ENCODE data around the gene RBM39. TPM values are rescaled to one million over a fixed set of nuclear protein-coding genes. Genes with fewer than 3 reads are reported as not detected.
A peak's percentile ranks its signal among the peaks of the same experiment; 100 is the strongest.

Gene RBM39
- total and polyA plus RNA-seq, 2 of the 13 experiments (the other 11 are each of a cell fraction or from before 2014, with no cell fraction given) = 788 to 920 TPM

DNA sequence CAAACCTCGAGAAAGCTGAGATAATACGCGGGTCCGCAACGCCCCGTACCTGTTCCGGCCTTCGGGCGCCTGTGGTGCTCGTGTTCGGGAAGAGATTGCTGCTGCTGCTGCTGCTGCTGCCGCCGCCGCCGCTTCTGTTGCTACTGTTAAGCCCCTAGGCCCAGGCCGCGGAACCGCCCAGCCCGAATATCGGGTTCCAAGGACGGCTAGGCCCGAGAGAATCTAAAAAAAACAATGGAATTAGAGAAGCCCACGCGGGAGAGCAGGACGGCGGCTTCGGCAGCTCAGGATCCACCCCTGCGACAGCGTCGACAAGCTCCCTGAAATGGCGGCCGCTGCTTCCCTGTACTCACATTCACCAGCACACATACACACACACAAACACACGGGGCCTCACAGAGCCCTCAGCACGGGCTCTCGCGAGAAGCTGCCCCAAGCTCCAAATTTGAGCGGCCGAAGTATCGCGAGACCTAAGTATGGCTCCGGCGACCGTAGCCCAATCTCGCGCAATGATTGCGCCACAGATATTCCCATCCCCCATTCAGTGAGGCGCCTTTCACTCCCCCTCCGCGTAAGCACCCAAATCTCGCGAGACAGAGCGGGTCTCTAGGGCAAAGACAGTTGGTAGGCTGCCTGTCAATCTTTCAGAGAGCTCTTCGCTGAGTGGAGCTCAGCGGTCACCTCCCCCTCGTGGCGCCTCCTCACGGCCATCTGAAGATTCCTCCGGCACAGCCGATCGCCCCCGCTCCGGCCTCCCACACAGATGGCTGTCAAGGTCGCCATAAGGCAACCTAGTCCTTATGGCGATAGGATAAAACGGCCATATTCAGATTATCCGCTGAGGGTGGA lies at the start of gene RBM39 (continued):
- peak; percentile 97; the same call in 1 of the 2 replicates for TF ChIP-seq KLF11 (CRISPR knock-in tag; IDR thresholded peaks at IDR 0.05)
- peak; percentile 97 for TF ChIP-seq ATF1 (CRISPR knock-in tag; IDR thresholded peaks at IDR 0.05)
- TF ChIP-seq GLI4 (CRISPR knock-in tag; IDR thresholded peaks at IDR 0.05; ENCODE audit: borderline replicate concordance) = peak; percentile 99
- TF ChIP-seq, protein P1, sequence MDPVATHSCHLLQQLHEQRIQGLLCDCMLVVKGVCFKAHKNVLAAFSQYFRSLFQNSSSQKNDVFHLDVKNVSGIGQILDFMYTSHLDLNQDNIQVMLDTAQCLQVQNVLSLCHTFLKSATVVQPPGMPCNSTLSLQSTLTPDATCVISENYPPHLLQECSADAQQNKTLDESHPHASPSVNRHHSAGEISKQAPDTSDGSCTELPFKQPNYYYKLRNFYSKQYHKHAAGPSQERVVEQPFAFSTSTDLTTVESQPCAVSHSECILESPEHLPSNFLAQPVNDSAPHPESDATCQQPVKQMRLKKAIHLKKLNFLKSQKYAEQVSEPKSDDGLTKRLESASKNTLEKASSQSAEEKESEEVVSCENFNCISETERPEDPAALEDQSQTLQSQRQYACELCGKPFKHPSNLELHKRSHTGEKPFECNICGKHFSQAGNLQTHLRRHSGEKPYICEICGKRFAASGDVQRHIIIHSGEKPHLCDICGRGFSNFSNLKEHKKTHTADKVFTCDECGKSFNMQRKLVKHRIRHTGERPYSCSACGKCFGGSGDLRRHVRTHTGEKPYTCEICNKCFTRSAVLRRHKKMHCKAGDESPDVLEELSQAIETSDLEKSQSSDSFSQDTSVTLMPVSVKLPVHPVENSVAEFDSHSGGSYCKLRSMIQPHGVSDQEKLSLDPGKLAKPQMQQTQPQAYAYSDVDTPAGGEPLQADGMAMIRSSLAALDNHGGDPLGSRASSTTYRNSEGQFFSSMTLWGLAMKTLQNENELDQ (CRISPR knock-in tag; IDR thresholded peaks at IDR 0.05; ENCODE audit: borderline replicate concordance) = peak; percentile 92; the same call in 1 of the 2 replicates
- TF ChIP-seq CERS6 (CRISPR knock-in tag; IDR thresholded peaks at IDR 0.05) = peak; percentile 84; the same call in 1 of the 2 replicates
- TF ChIP-seq LCORL (IDR thresholded peaks at IDR 0.05) = no peak
- TF ChIP-seq LCORL (CRISPR knock-in tag; IDR thresholded peaks at IDR 0.05) = no peak; the same call in 1 of the 2 replicates
- TF ChIP-seq ZNF788 (CRISPR knock-in tag; IDR thresholded peaks at IDR 0.05; ENCODE audit: borderline replicate concordance) = peak; percentile 99
- TF ChIP-seq ZBTB10 (CRISPR knock-in tag; IDR thresholded peaks at IDR 0.05; ENCODE audit: borderline replicate concordance) = no peak; the same call in none of the 2 replicates
- TF ChIP-seq HMG20B (CRISPR knock-in tag; conservative IDR thresholded peaks at IDR 0.05) = peak; percentile 85; the same call in 1 of the 2 replicates
- peak; percentile 96 for TF ChIP-seq MED13 (CRISPR knock-in tag; IDR thresholded peaks at IDR 0.05)
- TF ChIP-seq ZNF354B (CRISPR knock-in tag; IDR thresholded peaks at IDR 0.05) = peak; percentile 61
- TF ChIP-seq NFYB (CRISPR knock-in tag; IDR thresholded peaks at IDR 0.05) = peak; percentile 98
- peak; percentile 98 for TF ChIP-seq TFDP2 (CRISPR knock-in tag; IDR thresholded peaks at IDR 0.05)
- TF ChIP-seq ZEB1 (IDR thresholded peaks at IDR 0.05; ENCODE audit: insufficient replicate concordance, low read depth) = peak; percentile 58
